HG03045 (cell line): Measurements from ENCODE around the gene AMIGO1.

ENCODE experiments used
- ATAC-seq: cut with Tn5 transposase; IDR thresholded peaks from one replicate; pipeline ENCODE4 v1.9.1; 2021; ENCODE audit warnings: mild to moderate bottlenecking, moderate library complexity; ENCODE audit not compliant: unreplicated experiment

AMIGO1 gene

DNA sequence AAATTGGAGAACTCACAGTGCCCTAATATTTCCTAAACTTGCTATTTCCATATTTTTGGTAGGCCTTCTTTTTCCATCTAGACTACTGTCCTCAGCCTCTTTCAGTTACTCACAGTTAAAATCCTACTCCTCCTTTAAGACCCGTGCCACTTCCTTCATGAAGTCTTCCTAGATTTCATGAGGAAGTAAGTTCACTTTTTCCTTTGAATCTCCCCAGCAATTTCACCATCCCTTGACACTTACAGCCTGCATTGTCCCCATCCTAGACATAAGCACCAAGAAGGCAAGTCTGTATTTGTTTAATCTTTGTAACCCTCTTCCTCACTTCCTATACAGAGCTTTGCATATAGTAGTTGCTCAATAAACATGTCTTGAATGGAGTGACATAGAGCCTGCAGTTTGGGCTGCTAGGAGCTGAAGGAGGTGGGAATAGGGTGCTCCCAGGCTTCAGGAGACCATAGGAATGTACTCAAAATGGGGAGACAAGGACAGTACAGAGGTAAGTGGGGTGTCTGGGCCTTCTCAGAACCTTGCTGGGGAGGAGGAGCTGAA, 24.9 kb upstream of the AMIGO1 start:
- ATAC-seq = no peak

DNA sequence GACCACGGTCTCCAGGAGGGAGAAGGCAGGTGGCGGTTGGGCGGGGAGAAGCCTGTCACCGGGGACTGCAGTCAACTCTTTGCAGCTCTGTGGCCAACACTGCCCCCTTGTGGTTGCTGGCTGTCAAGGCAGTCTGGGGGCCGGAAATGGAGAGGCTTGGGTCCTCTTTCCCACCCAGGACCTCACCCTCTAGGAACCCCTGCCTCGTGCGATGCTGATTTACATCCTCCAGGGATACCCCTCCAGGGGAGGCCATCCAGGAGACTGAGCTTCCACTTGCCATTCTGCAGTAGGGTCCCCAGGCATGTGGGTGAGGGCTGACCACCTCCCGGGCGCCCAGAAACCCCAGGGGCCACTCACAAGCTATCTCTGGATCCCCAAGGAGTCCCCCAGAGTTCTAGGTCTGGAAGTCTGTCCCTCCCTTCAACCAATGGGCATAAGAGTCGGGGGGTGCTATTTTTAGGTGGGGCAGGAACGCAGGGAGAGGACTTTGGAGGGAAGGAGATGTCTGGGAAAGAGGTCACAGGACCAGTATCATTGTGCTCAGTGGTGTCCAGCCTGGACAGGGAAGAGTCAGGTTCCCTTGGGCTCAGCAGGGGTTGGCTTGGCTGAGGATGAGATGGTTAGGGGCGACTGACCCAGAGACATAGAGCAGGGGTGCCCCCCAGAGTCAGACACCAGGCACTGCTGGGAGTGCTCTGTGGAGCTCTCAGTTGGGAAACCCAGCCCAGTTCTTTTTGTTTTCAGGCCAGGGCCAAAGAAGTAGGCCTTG, 23.0 kb upstream of the AMIGO1 start:
- ATAC-seq = peak; percentile 68

DNA sequence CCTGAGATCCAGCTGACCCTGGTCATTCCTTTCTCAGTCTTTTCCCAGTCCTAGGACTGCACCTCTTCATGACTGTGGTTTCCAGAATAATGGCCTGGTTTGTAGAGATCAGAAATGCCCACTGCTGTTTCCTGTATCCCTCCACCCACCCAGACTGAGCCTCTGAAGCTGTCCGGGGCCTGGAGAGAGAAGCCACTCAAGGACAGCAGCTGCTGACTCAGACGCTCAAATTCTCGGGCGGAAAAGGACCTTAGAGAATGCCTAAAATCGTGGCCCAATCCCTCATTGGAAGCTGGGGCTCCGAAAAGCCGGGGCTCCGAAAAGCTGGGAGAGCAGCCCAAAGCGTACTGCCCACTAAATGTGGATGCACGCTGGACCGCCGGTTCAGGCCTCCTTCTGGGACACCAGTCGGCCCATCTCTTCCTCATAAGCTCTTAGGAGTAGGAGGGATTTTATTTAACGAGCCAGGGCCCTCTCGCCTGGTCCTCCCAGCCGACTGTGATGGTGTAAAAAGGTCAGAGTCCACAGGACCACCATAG, 22.4 kb upstream of the AMIGO1 start:
- no peak for ATAC-seq

DNA sequence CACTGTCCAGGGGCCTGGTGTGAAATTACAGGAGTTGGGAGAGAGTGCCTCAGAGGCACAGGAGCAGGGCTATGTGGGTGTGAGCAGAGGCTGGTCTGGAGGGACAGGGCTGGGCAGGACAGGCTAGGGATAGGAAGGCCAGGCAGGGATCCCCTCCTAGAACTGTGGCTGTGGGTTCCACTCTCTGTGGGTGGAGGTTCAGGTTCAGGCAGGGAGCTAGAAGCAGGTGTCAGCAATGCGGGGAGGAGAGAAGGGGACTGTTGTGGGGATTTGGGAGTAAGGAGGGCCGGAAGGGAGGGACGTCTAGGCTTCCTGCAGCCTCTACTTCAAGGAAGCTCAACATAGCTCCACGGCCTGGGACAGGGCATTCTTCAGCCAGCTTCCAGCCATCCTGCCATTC, 21.9 kb upstream of the AMIGO1 start:
- no peak for ATAC-seq

DNA sequence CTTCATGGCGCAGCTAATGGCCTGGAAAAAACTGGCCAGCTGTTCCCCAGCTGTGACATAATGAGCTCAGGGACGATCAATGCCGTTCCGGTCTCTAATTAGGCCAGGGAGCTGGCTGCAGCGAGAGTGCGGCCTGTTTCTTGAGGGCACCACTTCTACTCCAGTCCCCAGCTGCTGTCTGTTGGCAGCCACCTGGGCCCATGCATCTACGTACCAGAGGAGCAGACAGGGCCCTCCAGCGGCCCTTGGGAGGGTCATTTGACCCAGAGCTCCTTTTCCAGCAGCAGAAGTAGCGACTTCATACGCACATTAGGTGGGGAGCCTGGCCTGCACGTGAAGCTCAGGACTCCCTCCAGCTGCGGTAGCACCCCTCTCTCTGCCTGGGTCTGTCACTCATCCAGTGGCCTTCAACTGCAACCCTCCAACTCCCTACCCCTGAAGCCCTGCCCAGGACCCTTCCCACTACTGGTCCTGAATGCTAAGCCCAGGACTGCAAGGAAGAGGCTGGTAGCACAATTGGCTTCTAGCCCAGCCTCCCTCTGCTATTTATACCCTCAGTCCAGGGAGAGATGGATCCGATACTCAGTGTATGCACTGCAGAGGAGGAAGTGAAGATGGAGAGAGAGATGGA, 21.0 kb upstream of the AMIGO1 start:
- ATAC-seq = no peak

DNA sequence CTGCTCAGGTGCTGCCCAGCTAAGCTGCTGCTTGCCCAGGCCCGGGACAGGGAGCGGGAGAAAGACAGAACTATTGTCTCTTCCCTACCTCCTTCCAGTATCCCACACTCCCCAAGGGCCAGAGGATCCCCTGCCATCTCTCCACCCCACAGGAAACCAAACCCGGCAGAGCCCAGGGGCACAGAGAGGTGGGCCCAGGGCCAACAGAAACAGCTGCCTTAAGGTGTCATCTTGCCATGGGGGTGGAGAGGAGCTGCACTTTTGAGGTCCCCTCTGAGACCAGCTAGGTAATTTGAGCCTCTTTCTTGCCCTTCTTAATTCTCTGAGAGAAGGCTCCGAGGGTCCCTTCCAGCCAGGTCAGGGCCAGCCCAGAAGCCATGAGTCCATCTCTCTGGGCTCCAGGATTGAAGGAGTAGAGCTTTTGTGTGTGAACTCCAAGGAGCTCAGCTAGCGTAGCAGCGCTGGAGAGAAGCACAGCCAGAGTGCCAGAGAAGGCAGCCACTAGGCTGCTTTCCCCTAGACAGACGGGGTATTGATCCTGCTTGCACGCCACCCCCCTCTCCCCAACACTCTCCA, 20.4 kb upstream of the AMIGO1 start:
- ATAC-seq = no peak

DNA sequence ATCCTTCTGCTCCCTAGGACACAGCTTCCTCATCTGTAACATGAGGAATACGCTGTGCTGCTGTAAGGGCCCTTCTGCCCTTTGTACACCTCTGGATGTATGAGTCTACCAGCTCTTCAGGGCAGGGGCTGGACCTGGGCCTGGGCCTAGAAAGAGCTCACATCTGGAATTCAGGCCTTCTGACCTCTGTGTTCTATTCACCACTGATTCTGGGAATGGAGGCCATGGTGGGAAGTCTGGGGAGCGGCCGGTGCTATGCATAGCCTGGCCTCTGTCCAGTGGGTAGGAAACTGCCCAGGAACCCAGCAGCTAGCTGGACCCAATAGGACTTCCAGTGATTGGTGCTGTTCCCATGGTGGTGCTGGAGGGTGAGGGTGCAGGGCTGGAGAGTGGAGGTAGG, 19.2 kb upstream of the AMIGO1 start:
- ATAC-seq = no peak

DNA sequence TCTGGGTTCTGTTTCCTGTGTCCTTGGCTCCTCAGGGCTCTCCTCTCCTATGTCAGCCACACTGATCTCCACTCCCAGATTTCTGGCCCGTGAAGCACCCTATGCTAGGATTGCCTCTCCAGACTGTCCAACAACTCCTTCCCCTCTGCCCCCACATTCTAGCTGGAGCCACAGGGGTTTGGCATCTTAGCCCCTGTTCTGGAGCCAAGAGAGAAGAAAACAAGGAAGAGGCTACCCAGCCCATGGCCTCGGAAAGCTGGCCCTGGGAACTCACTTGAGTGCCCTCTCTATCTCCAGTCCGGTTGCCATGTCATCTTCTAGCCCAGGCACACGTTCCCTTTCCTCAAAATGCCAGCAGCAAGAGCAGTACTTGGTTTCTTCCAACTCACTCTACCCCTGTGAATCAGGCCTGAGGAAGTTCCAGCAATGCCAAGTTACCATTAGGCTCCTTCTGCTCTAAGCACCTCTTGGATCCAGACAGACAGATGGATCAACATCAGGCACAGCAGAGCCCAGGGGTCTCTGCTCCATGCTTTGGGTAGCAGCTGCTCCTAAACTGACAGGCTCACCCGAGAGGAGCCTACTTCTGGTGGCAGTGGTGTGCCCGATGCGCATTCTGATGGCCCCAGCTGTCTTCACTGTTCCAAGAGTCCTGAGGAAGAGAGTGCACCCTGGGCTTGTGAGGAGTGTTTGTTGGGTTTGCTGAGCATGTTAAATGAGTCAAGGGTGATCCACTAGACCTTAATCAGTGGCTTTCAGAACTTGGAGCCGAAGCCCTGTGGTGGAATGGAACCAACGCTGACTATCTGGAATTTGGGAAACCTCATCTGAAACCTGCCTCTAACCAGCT, 18.5 kb upstream of the AMIGO1 start:
- no peak for ATAC-seq

DNA sequence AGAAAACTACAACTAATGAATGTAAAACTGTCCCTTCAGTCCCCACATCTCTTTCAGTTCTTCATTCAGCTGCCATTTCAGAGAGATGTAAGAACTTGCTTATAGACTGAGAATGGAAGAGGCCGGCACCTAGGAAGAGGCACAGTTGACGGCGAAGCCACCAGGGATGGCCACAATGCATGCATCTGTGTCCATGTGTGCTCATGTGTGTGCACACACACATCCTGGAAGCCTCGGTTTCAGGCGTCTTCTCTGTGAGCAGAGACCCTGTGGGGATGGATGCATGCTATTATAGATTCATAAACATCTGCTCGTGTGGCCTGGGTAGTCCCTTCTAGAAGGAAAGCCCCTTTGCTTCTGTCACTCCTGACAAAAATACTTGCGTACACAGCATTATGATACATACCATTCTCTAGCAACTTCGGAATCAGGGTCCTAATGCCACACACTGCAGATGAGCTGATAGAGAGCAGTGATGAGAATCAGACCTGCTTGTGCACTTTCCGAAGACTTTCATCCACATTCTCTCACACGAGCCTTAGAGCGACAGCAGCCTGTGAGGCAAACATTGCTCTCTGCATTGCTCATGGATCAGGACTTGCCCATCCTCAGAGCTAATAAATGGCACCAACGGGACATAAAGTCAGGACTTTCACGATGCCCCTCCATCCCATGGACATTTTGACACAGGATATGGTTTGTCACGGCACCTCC, 17.7 kb upstream of the AMIGO1 start:
- ATAC-seq = peak; percentile 52

DNA sequence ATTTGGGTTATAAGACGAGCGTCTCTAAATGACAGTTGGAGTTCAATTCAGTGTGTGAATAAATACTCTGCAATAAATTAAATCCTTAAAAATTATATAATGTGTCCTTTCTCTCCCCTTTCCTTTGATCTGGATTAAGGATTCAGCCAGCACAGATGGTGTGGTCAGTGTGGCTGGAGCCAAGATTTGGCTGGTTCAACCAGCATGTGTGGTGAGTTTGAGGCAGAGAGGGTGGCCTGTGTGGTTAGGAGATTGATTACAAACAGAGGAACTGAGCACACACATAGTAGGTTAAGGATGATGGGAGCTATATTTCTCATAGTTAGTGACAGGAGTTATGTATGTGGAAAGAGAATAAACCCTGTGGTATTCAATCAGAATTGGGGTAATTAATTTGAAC, 14.2 kb upstream of the AMIGO1 start:
- no peak for ATAC-seq

DNA sequence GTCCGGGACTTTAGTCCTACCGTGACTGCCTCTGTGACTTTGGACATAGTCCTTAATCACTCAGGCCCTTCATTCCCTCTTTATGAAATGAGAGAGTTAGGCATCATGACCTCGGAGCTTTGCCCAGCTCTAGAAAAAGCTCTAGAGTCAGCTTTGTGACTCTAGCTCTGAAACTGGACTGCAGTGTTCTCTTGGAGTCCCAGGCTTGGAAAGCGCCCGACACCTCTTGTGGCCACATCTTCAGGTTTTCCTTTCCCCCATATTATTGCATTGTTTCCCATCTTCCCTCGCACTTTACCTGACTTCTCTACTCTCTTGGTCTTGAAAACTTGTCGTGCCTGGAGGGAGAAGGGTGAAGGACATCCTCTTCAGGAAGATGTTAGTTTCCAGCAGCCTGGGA, 12.5 kb upstream of the AMIGO1 start:
- no peak for ATAC-seq

DNA sequence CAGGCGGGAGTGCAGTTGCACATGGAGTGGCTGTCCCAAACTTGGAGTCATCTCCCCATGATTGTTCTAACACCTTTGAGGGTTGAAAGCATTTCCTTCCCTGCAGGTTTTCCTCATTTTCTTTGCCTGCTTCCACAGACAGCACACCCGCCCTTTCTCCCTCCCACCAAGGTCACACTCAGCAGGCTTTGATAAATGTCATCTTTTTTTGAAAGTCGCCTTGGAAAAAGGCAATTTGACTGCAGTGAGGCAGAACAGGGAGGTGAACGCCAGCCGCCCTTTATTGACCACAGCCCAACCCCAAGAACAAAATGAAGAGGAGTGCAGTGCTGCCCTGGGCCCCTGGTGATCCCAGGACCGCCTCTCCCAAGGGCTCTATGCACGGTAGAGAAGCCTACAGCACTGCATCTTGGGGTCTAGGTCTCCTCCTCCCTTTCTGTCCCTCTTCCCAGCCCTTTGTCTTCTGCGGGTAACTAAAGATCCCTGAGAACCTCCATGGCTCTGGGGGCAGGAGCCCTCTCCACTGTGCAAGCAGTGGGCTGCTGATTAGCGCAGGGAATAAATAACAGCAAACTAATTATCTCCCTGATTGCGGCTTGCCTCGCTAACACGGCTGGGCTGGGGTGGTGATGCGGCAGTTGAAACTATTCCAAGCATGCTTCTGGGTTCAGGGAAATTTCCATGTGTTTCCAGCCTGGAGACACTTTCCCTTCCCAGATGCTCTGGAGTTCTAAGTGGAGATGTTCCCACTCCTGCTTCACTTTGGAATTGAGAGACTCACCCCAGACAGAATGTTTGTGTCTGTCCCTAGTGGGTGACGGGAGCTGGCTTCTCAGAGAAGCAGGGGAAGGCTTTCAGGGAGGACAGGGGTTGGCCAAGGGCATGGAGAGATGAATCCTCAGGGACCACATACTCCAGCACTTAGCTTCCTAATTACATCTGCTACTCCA, 11.8 kb upstream of the AMIGO1 start:
- ATAC-seq = no peak

DNA sequence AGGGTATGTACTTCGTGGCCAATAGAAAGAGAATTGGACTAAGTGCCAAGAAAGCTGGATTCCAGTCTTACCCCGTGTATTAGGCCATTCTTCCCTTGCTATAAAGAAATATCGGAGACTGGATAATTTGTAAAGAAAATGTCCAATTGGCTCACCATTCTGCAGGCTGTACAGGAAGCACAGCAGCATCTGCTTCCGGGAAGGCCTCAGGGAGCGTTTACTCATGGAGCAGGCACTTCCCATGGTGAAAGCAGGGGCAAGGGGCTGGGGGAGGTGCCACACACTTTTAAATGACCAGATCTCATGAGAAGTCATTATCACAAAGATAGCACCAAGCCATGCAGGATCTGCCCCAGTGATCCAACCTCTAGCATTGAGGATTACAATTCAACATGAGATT, 7.8 kb upstream of the AMIGO1 start:
- no peak for ATAC-seq

DNA sequence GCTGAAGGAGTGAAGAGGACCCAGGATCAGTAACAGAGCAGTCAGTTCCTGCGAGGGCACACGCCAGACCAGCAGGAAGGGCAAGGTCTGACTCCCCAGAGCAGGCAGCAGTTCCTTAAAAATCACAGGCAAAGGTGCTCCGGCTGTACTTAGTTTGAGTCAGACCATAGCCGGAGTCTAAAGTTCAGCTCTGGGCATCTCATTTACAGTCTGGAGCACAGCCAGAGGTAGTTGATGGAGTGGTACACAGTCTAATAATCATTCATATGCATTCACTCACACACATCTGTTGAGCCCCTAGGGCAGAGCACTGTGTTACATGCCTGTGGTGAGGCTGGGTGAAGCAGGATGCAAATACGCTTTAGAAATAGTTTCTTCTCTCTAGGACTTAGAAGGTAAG, 7.3 kb upstream of the AMIGO1 start:
- no peak for ATAC-seq

DNA sequence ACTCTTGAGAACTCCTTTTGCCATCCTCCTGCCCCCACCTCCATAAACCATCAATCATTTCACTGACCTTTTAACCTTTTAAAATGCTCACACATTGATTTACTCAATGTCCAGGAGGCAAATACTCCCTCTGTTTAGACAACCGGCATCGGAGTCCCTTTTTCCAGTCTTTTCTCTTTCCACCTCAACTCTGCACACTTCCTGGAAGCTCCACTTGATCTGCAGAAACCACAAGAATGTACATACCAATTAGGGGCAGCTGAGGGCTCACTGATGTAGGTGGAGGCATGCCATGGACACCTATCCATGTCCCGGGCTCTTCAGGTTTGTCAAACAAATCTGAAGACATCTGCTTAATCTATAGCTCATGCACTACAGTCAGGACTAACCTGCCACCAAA, 5.3 kb upstream of the AMIGO1 start:
- no peak for ATAC-seq

DNA sequence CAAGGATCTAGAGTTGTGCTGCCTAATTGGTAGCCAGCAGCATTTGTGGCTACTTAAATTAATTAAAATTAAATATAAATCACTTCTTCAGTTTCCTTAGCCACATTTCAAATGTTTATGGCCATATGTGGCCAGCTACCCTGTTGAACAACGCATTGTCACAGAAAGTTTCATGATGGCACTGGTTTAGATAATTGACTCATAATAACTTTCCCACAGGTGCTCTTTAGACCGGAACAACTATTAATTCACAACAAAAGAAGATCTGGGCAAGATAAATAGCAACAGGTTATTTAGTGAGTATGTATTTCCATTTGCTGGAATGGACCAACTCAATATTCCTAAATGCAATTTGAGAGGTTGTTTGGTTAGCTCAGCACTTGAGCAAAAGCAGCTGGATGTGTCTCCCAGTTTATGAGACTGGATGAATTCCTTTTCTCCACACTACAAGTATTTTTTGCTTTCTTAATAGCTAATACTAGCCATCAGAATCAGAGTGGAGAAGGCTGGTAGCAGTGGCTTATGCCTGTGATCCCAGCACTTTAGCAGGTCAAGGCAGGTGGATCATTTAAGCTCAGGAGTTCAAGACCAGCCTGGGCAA, 3.7 kb upstream of the AMIGO1 start:
- no peak for ATAC-seq

DNA sequence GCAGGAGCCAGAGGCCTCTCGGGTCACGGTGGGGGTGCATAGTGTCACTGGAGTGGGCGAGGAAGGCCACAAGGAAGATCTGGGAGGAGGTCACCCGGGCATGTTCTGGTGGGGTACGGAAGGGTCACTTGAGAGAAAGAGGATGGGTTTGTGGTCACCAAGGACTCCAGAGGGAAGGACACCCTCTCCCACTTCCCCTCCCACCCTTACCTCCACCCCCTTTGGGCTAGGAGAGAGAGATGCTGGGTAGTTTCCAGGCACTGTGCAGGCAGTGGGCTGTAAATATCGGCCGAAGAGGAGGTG, 703 bp downstream of the AMIGO1 start:
- no peak for ATAC-seq

DNA sequence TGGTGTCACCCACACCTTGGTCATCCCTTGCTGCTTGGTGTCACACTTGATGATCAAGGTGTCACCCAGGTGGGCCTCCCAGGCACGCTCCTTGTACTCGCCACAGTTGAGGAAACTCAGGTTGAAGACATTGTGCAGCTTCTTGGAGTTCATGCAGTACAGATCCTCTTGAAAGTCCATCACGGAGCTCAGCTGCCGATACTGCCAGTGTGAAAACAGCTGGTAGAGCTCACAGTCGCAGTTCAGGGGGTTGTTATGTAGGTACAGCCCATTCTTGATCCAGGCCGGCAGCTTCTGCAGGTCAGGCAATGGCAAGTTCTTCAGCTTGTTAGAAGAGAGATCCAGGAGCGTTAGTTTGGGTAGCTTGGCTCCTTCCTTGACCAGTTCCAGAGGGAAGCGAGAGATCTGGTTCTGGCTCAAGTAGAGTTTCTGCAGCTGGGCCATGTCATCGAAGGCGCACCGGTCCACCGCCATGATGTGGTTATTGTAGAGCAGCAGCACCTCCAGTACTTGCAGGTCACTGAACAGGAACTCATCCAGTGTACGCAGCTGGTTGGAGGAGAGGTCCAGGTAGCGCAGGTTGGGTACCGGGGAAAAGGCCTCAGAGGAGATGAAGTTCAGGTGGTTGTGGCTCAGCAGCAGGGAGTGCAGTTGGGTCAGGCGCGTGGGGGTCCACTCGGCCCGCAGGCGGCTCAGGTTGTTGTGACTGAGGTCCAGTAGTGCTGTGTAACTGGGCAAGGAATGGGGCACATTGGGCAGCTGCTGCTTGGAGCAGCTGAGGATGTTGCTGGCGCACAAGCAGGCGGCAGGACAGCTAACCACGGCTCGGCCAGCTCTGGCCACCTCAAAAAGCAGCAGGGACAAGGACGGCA, 1.3 kb downstream of the AMIGO1 start:
- no peak for ATAC-seq
